Astrocyte of the cerebellum (primary cell): ENCODE results near the gene IFITM1.

Experiments used
- DNase-seq: peaks from one replicate; pipeline ENCODE4 v3.0.0-alpha.2; 2011; ENCODE audit warnings: low read depth
- H3K4me3 ChIP-seq: 2 replicates; pipeline ENCODE4 v1.5.1; 2011; ENCODE audit warnings: mild to moderate bottlenecking, low read depth, low read length, moderate library complexity
- CTCF ChIP-seq: IDR thresholded peaks from 2 replicates; pipeline ENCODE4 v1.5.1; 2012; ENCODE audit warnings: low read length, low read depth, moderate library complexity, mild to moderate bottlenecking; ENCODE audit errors: missing control alignments
- in situ Hi-C: cut with HindIII; loops from 2 replicates; pipeline ENCODE4 v1.10.0; 2017; ENCODE audit warnings: low sequenced_read_pairs

Gene IFITM1

DNA sequence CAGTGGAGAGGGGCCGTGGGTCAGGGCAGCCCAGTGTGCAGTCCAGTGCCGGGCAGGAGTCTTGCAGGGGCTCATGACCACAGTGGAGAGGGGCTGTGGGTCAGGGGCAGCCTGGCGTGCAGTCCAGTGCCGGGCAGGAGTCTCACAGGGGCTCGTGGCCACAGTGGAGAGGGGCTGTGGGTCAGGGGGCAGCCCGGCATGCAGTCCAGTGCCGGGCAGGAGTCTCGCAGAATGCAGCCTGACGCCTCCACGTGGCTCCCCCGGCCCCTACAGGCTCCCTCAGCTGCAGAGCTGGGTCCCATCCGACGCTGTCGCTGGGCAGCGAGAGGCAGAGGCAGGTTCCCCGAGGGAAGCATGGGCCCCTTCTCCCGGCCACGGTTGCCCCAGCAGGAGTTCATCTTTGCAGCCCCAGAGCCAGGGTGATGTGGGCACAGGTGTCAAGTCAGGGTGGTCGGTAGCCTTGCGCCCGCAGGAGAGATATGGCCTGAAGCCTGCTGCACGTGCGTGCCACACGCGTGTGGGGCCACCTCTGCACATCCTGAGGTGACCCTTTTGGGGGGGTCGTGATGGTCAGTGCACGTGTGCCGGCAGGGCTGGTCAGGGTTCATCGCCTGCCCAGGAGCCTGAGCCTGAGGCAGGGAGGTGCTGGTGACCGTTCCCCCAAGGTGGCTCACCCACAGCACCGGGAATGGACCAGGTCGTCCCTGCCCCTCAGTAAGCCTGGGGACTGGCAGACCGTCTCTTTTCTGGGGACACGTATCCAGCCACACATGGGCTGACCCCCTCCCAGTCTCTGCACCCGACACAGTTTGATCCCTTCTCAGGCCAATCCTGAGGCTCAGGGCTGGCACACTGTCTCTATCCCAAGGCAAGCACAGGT is 17.4 kb upstream of the IFITM1 start:
- no peak for TF ChIP-seq CTCF
- H3K4me3 ChIP-seq, result no peak overlapping the region
- no peak for DNase-seq
- in situ Hi-C loops, result no loop called here

DNA sequence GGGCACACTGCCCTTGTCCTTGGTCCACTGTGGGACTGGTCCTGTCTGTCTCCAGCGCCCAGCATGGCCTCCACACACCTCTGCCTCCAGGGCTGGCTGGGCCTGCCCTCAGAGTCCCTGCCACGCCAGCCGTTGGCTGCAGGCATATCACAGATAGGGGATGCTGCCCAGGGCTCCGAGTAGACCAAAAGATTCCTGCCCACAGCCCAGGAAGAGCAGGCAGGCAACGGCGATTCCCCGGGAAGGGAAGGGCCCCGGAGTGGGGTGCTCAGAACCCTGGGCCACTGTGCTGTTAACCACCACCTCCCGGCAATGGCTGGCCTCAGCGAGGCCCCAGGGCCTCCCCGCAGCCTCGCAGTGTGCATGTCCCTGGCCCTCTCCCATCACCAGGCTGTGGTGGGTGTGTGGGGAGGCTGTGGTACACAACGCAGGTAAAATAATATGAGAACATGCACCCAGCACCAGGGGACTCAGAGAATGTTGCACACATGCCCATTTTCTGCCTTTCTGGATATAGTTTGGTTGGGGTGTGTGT is 16.7 kb upstream of the IFITM1 start:
- no peak overlapping the region for H3K4me3 ChIP-seq
- no peak for TF ChIP-seq CTCF
- in situ Hi-C loops, result no loop called here
- no peak for DNase-seq

GRCh38 chr11:297586-298405 is 16.0 kb upstream of the IFITM1 start:
- in situ Hi-C loops, result no loop called here
- DNase-seq, result no peak
- H3K4me3 ChIP-seq, result no peak overlapping the region
- no peak for TF ChIP-seq CTCF

DNA sequence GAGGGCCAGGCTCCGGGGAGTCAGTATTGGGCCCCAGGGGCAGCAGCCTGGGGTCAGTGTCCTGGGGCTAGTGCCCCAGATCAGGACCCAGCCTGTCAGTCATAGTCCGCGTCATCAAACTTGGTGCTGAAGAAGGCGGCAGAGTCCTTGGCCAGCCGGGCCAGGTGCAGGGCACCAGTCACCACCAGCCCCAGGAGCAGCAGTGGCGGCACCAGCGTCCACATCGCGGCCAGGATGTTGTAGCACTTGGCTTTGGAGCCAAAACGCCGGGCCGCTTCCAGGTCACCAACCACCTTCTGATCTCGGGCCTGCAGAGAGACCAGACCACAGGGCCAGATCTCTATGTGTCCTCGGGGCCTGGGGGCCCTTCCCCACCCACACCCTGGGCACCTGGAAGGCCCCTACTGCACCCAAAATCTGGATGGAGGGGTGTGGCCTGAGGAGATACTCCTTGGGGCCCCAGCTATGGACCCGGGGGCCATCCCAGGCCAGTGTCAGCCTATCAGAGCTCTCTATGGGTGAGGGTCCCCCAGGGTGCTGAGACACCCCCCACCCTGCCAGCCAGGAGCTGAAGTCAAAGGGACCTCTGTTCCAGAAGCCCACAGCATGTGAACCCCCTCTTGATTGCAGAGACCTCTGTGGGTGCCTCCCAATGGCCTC is 15.3 kb upstream of the IFITM1 start:
- no peak for TF ChIP-seq CTCF
- no peak for DNase-seq
- H3K4me3 ChIP-seq, result no peak overlapping the region
- in situ Hi-C loops, result no loop called here

DNA sequence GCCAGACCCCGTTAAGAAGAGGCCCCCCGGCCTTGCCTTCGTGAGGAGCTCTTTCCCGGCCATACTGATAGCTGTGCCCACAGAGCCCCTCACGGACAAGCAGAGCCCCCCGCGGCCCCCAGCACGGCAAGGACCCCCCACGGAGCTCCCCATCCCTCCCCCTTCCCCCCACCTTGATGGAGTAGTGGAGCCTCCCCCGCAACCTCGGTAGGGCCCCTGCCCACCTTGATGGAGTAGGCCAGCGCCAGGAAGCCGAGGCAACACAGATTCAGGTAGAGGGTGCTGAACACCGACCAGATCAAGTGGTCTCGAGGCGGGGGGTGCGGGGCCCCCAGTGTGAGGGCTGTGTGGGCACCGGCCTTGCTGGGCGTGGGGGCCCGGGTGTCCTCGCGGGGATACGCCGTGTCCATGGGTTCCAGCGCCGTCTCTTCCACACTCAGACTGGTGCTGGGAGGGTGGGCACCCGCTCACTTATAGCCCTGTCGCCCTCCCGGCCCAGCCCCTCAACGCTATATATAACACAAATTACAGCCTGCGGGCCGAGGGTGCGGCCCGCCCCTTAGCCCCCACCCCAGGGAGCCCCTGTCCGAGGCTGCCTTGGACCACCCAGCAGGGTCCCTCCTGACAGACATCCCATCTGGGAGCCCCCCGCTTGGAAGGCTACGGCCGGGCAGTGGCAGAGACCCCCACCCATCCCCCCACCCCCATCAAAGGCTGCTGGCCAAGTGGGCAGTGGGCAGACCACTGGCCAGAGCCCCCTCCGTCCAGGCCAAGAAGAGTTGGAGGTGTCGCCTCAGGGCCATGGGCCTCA is 14.6 kb upstream of the IFITM1 start, which contains the start of gene IFITM5:
TSS of gene IFITM5 (minus strand) at position 446 of the 811 bp plus-strand sequence. CDS start at position 410, 36 bp downstream.
- no peak within 1 kb of the TSS for H3K4me3 ChIP-seq
- TF ChIP-seq CTCF, result no peak
- in situ Hi-C loops, result no loop called here
- no peak for DNase-seq
